CD4-positive, alpha-beta T cell treated with Interleukin-6 at 100 ng/mL for 8 hours (primary cell): Measurements from ENCODE around the gene SETD1B.
"Not testable (repeated sequence)": the region's sequence is repeated elsewhere in the genome, so short reads cannot be mapped to it uniquely, and the experiment has no call there.

ENCODE experiments used
- DNase-seq: peaks from one replicate; pipeline ENCODE4 v3.0.0-alpha.2; 2020; ENCODE audit warnings: mixed read lengths, low spot score

SETD1B gene

GRCh38 chr12:121857322-121858246 is 53.8 kb downstream of the SETD1B start:
- no peak for DNase-seq

DNA sequence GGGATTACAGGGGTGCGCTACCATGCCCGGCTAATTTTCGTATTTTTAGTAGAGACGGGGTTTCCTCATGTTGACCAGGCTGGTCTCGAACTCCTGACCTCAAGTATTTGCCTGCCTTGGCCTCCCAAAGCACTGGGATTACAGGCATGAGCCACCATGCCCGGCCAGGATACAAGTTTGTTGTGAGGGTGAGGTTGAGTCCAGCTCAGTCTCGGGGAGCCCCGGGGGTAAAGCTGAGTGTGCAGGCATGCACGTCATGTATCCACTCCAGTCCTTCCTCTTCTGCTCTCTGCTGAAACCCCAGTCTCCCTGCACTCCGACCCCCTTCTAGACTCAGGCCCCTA is 54.5 kb downstream of the SETD1B start:
- no peak for DNase-seq

GRCh38 chr12:121858662-121859572 is 55.1 kb downstream of the SETD1B start, which contains the start of gene HPD:
Gene HPD (minus strand): TSS chr12:121858859. CDS start chr12:121858823, 36 bp downstream.
- DNase-seq, result no peak

DNA sequence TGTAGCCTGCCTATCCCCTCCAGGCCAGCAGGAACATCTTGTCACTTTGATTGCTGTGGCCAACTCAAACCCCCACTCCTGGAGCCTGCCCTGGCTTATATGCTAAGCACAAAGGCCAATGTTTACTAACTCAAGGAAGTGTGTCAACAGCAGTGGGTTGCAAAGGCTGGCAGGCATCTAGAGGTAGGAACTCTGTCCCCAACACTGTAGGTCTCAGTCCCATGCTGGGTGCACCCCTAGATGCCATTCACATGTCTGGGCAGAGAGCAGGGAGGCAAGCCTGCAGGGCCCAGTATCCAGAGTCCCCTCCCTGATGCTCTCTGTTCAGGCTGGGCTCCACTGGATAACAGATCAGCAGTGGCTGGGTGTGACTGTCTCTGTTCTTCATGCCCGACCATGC is 56.4 kb downstream of the SETD1B start:
- DNase-seq, result no peak

DNA sequence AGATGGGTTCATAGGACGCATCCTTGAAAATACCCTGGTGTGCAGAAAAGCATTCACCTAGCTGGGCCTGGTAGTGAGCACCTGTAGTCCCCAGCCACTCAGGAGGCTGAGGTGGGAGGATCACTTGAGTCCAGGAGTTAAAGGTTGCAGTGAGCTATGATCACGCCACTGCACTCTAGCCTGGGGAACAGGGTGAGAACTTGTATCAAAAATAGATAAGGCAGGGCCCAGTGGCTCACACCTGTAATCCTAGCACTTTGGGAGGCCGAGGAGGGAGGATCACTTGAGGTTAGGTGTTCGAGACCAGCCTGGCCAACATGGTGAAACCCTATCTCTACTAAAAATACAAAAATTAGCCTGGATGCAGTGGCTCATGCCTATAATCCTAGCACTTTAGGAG is 56.9 kb downstream of the SETD1B start:
- not testable (repeated sequence) for DNase-seq

DNA sequence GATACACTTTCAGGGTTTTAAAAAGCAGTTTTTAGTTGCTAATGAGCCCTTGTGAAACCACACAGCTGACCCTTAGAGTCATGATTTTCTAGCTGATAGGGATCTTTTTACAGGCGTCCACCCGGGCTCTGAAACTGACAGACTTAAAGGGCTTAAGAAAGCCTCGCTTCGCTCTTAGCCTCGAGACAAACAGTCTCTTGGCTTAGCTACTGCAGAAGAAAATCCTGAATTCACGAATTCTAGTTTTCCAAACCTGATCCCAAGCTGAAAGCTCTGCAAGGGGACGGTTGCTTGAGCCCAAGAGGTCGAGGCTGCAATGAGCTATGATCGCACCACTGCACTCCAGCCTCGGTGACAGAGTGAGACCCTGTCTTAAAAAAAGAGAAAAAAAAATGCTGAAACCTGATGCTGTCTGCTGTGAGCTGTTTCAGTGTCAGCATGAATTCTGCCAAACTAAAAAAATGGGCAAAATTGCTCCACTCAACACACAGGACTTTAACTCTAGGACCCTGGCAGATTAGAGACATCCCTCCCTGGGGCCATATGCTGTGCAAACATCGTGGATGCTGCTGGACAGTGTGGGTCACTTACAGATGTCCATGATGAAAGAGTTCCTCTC is 57.9 kb downstream of the SETD1B start:
- DNase-seq, result no peak

GRCh38 chr12:121866331-121866730 is 62.5 kb downstream of the SETD1B start:
- DNase-seq, result no peak

GRCh38 chr12:121869229-121869628 is 65.4 kb downstream of the SETD1B start:
- DNase-seq, result not testable (repeated sequence)

DNA sequence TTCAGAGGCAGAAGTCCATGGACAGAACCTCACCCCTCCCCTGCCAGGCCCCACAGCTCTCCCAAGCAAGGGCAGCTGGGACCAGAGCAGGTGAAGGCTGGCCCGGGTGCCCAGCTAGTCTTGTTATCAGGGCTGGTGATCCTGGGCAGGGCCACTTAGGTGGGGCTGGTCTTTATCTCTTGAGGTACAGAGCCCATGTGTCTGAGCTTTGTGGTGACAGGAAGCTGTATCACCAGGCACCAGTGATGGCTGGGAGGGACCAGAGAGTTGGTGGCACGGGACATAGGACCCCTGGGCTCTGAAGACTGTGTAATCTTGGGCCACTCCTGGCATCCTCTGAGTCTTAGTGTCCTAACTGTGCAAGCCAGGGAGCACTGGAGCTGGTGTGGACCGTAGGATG is 67.7 kb downstream of the SETD1B start:
- DNase-seq, result no peak

GRCh38 chr12:121872546-121873215 is 68.9 kb downstream of the SETD1B start:
- no peak for DNase-seq

DNA sequence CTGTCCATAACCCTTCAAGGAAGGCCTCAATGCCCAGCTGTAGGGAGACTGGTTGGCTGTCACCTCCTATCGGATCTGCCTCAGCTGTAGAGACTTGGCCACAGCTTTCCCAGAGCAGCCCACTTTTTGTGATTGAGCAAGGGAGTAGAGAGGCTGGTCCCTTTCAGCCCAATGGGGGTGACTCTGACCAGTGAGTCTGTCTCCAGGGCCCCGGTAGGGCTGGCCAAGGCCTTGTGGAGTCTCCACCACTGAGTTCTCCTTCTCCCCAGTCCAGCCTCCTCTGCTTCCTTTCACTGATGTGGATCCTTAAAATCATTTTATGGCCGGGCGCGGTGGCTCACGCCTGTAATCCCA is 69.4 kb downstream of the SETD1B start:
- no peak for DNase-seq

DNA sequence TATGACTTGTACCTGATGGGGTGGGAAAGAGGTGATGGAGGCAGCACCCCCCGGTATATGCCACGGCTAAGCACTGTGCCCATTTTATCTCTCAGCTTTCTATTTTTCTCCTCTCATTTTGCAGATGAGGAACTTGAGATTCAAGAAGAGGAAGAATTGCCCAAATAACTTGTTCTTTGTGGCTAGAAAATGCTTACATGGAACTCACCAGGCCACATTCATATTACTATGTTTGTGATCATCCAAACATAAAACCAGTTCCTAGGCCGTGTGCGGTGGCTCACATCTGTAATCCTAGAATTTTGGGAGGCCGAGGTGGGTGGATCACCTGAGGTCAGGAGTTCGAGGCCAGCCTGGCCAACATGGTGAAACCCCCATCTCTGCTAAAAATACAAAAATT is 70.3 kb downstream of the SETD1B start:
- DNase-seq, result no peak

- no peak for DNase-seq
These were observed 71.8 kb downstream of the SETD1B start for GRCh38 chr12:121875582-121875981.

- not testable (repeated sequence) for DNase-seq
These were observed 72.3 kb downstream of the SETD1B start for GRCh38 chr12:121876080-121876447.
